OCI-LY3 (cell line): ENCODE data around the gene ARHGAP30.
"Not testable (repeated sequence)": the region's sequence is repeated elsewhere in the genome, so short reads cannot be mapped to it uniquely, and the experiment has no call there.

Experiments used
- EZH2phosphoT487 ChIP-seq: fragments of 200-600 bp; shearing (Covaris generic); IDR thresholded peaks from 2 replicates; pipeline ENCODE4 v1.6.1; 2018; ENCODE audit warnings: antibody characterized with exemption, mixed run types, low read depth
- TF ChIP-seq, protein P1 (sequence below): fragments of 200-600, 300-600 bp; sonication (generic); IDR thresholded peaks from 2 replicates; pipeline ENCODE4 v1.5.1; 2014; ENCODE audit warnings: antibody characterized with exemption, low read length, low read depth

GRCh38 chr1:161026954-161027353, 42.7 kb downstream of the ARHGAP30 start:
- TF ChIP-seq, protein P1, sequence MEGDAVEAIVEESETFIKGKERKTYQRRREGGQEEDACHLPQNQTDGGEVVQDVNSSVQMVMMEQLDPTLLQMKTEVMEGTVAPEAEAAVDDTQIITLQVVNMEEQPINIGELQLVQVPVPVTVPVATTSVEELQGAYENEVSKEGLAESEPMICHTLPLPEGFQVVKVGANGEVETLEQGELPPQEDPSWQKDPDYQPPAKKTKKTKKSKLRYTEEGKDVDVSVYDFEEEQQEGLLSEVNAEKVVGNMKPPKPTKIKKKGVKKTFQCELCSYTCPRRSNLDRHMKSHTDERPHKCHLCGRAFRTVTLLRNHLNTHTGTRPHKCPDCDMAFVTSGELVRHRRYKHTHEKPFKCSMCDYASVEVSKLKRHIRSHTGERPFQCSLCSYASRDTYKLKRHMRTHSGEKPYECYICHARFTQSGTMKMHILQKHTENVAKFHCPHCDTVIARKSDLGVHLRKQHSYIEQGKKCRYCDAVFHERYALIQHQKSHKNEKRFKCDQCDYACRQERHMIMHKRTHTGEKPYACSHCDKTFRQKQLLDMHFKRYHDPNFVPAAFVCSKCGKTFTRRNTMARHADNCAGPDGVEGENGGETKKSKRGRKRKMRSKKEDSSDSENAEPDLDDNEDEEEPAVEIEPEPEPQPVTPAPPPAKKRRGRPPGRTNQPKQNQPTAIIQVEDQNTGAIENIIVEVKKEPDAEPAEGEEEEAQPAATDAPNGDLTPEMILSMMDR = not testable (repeated sequence)
- not testable (repeated sequence) for TF ChIP-seq EZH2phosphoT487
